Measurements from ENCODE around the gene CYTH1. TPM values are rescaled to one million over a fixed set of nuclear protein-coding genes. Genes with fewer than 3 reads are reported as not detected.

CYTH1 gene
- total and polyA plus RNA-seq, 2 experiments from 2014 or later = 10.4 to 11.7 TPM

DNA sequence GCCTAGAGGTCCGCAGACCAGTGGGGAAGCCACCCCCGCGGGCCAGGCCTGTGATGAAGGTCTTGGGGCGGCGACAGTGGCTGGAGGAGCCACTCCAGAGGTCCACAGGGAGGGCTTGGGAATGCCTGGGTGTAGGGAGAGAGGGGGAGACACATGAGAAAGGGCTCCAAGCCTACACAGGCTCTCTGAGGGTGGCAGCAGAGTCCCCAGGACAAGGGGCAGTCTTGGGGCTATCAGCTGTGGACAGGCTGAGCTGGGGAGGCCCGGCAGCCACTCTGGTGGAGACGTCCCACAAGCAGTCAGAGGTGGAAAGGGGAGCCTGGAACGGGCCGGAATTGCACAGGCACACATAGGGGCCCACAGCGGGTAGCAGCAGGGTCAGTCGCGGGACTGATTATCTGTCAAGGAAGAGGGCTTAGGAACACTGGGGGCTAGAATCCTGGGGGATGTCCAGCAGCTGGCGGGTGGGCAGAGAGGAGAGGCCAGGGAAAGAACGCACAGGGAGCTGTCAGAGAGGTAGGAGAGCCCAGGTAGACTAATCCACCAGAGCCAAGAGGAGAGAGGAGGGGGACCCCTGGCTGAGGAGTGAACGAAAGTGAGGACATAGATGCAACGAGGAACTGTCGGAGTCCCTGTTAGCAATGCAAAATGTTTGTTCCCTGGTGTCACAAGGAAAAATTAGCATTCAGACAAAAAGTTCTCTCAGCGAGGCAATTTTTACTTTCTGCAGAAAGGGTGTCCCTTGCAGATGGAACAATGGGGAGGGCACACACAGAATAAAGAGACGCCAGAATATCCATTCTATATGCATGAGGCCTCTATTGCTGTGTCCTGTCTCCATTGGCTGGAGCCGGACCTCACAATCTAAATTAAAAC lies 111.0 kb downstream of the CYTH1 start:
- Histone ChIP-seq H3K9me3 (ENCODE audit: low read depth) (no peaks in the 10 kb centered on the region), H3K27me3 (replicated peaks; ENCODE audit: insufficient read depth) (no peaks in the 10 kb centered on the region)
- TF ChIP-seq EZH2phosphoT487 (IDR thresholded peaks at IDR 0.05; ENCODE audit: insufficient read depth, low read depth) (no peak), EZH2 (IDR thresholded peaks at IDR 0.05; ENCODE audit: insufficient read depth, poor library complexity, severe bottlenecking) (no peak)

DNA sequence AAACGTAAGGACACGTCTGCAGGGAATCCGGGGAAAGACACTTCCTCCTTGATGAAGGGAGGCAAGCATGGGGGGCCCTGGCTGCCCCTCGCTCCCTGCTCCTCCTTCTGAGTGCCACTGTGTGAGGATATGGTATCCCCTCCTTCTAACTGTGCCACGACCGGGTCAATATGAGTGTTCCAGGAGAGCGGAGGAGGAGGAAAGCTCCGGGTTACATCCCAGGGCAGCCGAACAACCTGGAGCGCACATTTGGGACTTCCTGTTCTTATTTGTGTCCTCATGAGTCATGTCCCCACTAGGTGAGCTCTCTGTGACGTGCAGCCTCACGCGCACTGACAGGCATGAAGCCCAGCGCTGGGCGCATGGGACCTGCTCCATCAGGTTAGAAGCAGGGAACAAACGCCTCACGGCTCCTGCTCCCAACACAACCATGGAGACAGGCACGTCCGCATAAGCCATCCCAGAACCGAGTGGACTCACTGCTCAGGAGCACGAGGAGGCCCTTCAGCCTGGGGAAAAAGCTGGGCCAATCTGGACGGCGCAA lies 112.0 kb downstream of the CYTH1 start:
- Histone ChIP-seq H3K36me3 (ENCODE audit: low read depth) (no peaks in the 10 kb centered on the region), H3F3A (ENCODE audit: insufficient read depth) (no peaks in the 10 kb centered on the region; the same call in 1 of the 2 replicates), H2AFZ (no peak overlapping the region), H3K9me3 (ENCODE audit: low read depth) (no peaks in the 10 kb centered on the region), H4K20me1 (ENCODE audit: insufficient read depth) (no peaks in the 10 kb centered on the region), H3K79me2 (ENCODE audit: insufficient read depth) (no peaks in the 10 kb centered on the region), H3K4me3 (no peak overlapping the region), H3K27me3 (replicated peaks; ENCODE audit: insufficient read depth) (no peaks in the 10 kb centered on the region), H3K9ac (no peak overlapping the region), H3K4me1 (ENCODE audit: insufficient read depth) (peaks cover 13% of the 10 kb centered on the region), H3K4me2 (ENCODE audit: unreplicated experiment) (no peak overlapping the region), H3K9me2 (ENCODE audit: insufficient read depth) (no peaks in the 10 kb centered on the region), H3K27ac (no peak overlapping the region)
- in situ Hi-C loops (cut with MboI) = no loop called here
- WGBS, 2 experiments (ENCODE audit: low coverage in 1 of 2, low lambda C conversion rate in 2 of 2, missing lambda C conversion rate in 2 of 2) = 86 to 89% methylated on average over 23 of the region's 23 CpGs
- DNase-seq = no peak
- TF ChIP-seq EZH2 (IDR thresholded peaks at IDR 0.05; ENCODE audit: insufficient read depth, poor library complexity, severe bottlenecking) (no peak), EZH2phosphoT487 (IDR thresholded peaks at IDR 0.05; ENCODE audit: insufficient read depth, low read depth) (no peak)

More for the DNA sequence above, 111.0 kb downstream of the CYTH1 start:
- Histone ChIP-seq H3K79me2 (ENCODE audit: insufficient read depth) (no peaks in the 10 kb centered on the region), H3K4me2 (ENCODE audit: unreplicated experiment) (no peak overlapping the region), H3F3A (ENCODE audit: insufficient read depth) (no peaks in the 10 kb centered on the region; the same call in 1 of the 2 replicates), H3K36me3 (ENCODE audit: low read depth) (no peaks in the 10 kb centered on the region), H3K4me3 (no peak overlapping the region), H3K9ac (no peak overlapping the region), H2AFZ (no peak overlapping the region), H3K9me2 (ENCODE audit: insufficient read depth) (no peaks in the 10 kb centered on the region), H4K20me1 (ENCODE audit: insufficient read depth) (no peaks in the 10 kb centered on the region), H3K27ac (no peak overlapping the region), H3K4me1 (ENCODE audit: insufficient read depth) (peaks cover 10% of the 10 kb centered on the region)
- in situ Hi-C loops (cut with MboI) = no loop called here
- DNase-seq = no peak
- WGBS, 2 experiments (ENCODE audit: low coverage in 1 of 2, low lambda C conversion rate in 2 of 2, missing lambda C conversion rate in 2 of 2) = 85 to 90% methylated on average over 20 of the region's 20 CpGs

DNA sequence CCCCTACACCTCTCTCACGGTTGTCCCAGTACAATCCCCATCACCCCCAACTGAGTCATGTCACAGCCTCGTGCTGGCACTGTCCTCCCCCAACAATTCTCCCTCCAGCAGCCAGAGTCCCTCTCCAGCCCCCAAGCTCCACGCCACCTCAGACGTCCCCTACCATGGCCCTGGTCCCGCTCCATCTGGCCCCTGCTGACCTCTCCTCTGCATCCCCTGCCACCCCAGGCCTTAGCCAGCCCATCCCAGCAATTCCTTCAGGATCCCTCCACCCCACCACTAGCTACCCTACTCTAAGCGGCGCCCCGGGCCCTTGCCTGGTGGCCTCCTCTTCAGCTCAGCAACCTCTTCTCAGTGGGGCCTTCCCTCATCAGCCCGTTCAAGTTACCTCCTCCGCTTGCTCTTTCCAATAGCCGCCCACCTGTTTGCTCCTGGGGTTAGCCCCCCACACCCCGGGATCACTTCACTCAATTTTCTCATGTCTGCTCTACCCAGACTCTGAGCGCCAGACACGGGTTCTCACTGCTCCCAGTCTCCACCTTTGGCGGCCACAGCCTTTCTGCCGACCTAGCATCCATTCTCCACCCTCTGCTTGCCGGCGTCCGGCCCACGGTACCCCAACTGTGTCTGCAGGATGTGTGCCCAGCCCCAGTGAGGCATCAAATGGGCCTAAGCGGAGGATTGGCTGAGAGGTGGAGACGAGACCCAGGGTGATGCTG lies 112.7 kb downstream of the CYTH1 start:
- WGBS, 2 experiments (ENCODE audit: low coverage in 1 of 2, low lambda C conversion rate in 2 of 2, missing lambda C conversion rate in 2 of 2) = 91% methylated on average over 21 to 22 of the region's 22 CpGs
- Histone ChIP-seq H3K27me3 (replicated peaks; ENCODE audit: insufficient read depth) (no peaks in the 10 kb centered on the region), H2AFZ (no peak overlapping the region), H3K36me3 (ENCODE audit: low read depth) (no peaks in the 10 kb centered on the region), H3K9me3 (ENCODE audit: low read depth) (no peaks in the 10 kb centered on the region), H3K4me2 (ENCODE audit: unreplicated experiment) (no peak overlapping the region), H3K9ac (no peak overlapping the region), H3K9me2 (ENCODE audit: insufficient read depth) (no peaks in the 10 kb centered on the region), H4K20me1 (ENCODE audit: insufficient read depth) (no peaks in the 10 kb centered on the region), H3K4me1 (ENCODE audit: insufficient read depth) (peaks cover 13% of the 10 kb centered on the region), H3F3A (ENCODE audit: insufficient read depth) (no peaks in the 10 kb centered on the region; the same call in 1 of the 2 replicates), H3K27ac (no peak overlapping the region), H3K79me2 (ENCODE audit: insufficient read depth) (no peaks in the 10 kb centered on the region), H3K4me3 (no peak overlapping the region)
- TF ChIP-seq EZH2 (IDR thresholded peaks at IDR 0.05; ENCODE audit: insufficient read depth, poor library complexity, severe bottlenecking) = no peak
- no peak for TF ChIP-seq EZH2phosphoT487 (IDR thresholded peaks at IDR 0.05; ENCODE audit: insufficient read depth, low read depth)
- DNase-seq = no peak
- in situ Hi-C loops (cut with MboI) = no loop called here

DNA sequence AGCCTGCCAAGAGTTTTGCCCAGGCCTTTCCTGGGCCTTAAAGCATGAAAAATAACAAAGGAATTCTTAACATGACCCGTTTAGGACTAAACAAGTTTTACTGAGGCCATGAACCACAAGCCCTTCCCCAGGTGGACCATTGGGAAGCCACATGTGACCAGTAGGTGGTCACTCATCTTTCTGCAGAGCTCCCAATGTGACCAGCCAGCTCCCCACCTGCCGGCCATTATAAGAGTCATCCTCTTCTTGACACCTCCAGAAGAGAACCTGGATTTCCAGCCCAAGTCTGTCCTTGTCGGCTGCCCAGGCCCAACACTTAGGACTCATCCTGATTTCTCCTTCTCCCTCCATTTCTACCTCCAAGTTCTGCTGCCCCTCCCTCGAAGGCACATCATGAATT lies 113.2 kb downstream of the CYTH1 start:
- no peak overlapping the region for H2AFZ ChIP-seq
- 81 to 86% methylated on average over 4 of the region's 4 CpGs for WGBS, 2 experiments (ENCODE audit: low coverage in 1 of 2, low lambda C conversion rate in 2 of 2, missing lambda C conversion rate in 2 of 2)
- no peaks in the 10 kb centered on the region for H3K79me2 ChIP-seq (ENCODE audit: insufficient read depth)
- H3K4me2 ChIP-seq (ENCODE audit: unreplicated experiment) = no peak overlapping the region
- no peak overlapping the region for H3K9ac ChIP-seq
- TF ChIP-seq EZH2phosphoT487 (IDR thresholded peaks at IDR 0.05; ENCODE audit: insufficient read depth, low read depth) = no peak
- TF ChIP-seq EZH2 (IDR thresholded peaks at IDR 0.05; ENCODE audit: insufficient read depth, poor library complexity, severe bottlenecking) = no peak
- H3K9me2 ChIP-seq (ENCODE audit: insufficient read depth) = no peaks in the 10 kb centered on the region
- H3K4me3 ChIP-seq = no peak overlapping the region
- H4K20me1 ChIP-seq (ENCODE audit: insufficient read depth) = no peaks in the 10 kb centered on the region
- no peak overlapping the region for H3K27ac ChIP-seq
- H3K4me1 ChIP-seq (ENCODE audit: insufficient read depth) = peaks cover 13% of the 10 kb centered on the region
- DNase-seq = no peak
- H3K27me3 ChIP-seq (replicated peaks; ENCODE audit: insufficient read depth) = no peaks in the 10 kb centered on the region
- H3F3A ChIP-seq (ENCODE audit: insufficient read depth) = no peaks in the 10 kb centered on the region; the same call in 1 of the 2 replicates
- no peaks in the 10 kb centered on the region for H3K36me3 ChIP-seq (ENCODE audit: low read depth)
- in situ Hi-C loops (cut with MboI) = no loop called here
- no peaks in the 10 kb centered on the region for H3K9me3 ChIP-seq (ENCODE audit: low read depth)

Measured in GM23248 (cell line).